Cardiac fibroblast (primary cell): ENCODE results near the gene AP3S2.

Experiments
- DNase-seq, 2 donors: peaks; one replicate each; pipeline versions ENCODE4 v3.0.0 to v3.0.0-alpha.2; 2010; ENCODE audit warnings: low read depth in 2 of 2
- H3K4me3 ChIP-seq, 2 donors: replicated peaks in 1 of 2; 1 replicate in 1 of 2; 2 replicates in 1 of 2; pipeline ENCODE4 v1.5.1; 2011; ENCODE audit warnings: low read depth in 2 of 2, low read length in 2 of 2, mild to moderate bottlenecking in 2 of 2, moderate library complexity in 1 of 2
- TF ChIP-seq, protein P1 (sequence below): IDR thresholded peaks from one replicate; pipeline ENCODE4 v1.5.1; 2011; ENCODE audit warnings: low read depth, mild to moderate bottlenecking, low read length, inconsistent platforms

AP3S2 gene

GRCh38 chr15:89781055-89781454 is 112.7 kb downstream of the AP3S2 start:
- TF ChIP-seq, protein P1, sequence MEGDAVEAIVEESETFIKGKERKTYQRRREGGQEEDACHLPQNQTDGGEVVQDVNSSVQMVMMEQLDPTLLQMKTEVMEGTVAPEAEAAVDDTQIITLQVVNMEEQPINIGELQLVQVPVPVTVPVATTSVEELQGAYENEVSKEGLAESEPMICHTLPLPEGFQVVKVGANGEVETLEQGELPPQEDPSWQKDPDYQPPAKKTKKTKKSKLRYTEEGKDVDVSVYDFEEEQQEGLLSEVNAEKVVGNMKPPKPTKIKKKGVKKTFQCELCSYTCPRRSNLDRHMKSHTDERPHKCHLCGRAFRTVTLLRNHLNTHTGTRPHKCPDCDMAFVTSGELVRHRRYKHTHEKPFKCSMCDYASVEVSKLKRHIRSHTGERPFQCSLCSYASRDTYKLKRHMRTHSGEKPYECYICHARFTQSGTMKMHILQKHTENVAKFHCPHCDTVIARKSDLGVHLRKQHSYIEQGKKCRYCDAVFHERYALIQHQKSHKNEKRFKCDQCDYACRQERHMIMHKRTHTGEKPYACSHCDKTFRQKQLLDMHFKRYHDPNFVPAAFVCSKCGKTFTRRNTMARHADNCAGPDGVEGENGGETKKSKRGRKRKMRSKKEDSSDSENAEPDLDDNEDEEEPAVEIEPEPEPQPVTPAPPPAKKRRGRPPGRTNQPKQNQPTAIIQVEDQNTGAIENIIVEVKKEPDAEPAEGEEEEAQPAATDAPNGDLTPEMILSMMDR: no peak
- DNase-seq: no peak
- H3K4me3 ChIP-seq: no peak overlapping the region

DNA sequence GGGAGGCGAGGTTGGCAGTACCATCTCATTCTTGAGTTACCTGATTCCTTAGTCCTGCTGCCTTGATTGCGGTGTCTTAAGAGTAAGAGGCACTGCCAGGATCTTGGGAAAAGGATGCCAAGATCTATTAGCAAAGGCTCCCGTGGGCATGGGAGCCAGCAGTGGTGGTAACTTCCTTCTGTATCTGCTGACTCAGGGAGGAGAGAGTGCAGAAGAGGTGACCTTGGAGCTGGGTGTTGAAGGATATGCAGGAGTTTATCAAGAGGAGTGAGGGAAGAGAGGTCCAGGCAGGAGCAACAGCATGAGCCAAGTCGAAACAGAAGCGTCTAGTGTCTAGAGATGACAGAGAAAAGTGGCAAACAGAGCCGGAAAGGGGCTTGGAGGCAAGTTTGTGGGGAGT is 113.2 kb downstream of the AP3S2 start:
- H3K4me3 ChIP-seq: no peak overlapping the region
- no peak for DNase-seq
- TF ChIP-seq, protein P1: no peak
